WI38 (cell line): ENCODE results near the gene MDFI.

Experiments used
- H3K4me3 ChIP-seq: 2 replicates; pipeline ENCODE4 v1.5.1; 2011; ENCODE audit warnings: low read depth, mild to moderate bottlenecking, control low read depth, low read length
- CTCF ChIP-seq: IDR thresholded peaks from 2 replicates; pipeline ENCODE4 v1.5.1; 2012; ENCODE audit warnings: low read depth, mild to moderate bottlenecking, control low read depth, low read length

The MDFI gene

DNA sequence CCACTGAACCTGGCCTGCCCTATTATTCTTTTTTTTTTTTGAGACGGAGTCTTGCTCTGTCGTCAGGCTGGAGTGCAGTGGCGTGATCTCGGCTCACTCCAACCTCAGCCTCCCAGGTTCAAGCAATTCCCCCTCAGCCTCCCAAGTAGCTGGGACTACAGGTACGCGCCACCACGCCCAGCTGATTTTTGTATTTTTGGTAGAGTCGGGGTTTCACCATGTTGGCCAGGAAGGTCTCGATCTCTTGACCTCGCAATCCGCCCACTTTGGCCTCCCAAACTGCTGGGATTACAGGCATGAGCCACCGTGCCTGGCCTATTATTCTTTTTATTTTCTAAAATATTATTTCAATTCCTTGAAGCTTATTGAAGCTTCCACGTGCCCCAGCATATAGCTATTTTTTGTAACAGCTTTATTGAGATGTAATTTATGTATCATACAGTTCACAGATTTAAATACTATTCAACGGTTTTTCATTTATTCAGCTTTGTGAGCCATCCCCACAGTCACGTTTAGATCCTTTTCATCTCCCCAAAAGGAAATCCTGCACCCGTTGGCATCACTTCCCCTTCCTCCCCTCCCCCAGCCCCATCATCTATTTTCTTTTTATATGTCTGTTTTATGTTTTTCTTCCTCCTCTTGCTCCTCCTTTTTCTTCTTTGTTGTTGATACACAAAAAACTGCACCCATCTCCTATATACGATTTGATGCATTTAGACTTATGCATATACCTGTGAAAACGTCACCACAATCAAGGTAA lies 13.5 kb upstream of the MDFI start:
- no peak overlapping the region for H3K4me3 ChIP-seq
- no peak for TF ChIP-seq CTCF

- TF ChIP-seq CTCF, result no peak
- H3K4me3 ChIP-seq, result no peak overlapping the region
Observed at GRCh38 chr6:41625442-41625841, 12.8 kb upstream of the MDFI start.

DNA sequence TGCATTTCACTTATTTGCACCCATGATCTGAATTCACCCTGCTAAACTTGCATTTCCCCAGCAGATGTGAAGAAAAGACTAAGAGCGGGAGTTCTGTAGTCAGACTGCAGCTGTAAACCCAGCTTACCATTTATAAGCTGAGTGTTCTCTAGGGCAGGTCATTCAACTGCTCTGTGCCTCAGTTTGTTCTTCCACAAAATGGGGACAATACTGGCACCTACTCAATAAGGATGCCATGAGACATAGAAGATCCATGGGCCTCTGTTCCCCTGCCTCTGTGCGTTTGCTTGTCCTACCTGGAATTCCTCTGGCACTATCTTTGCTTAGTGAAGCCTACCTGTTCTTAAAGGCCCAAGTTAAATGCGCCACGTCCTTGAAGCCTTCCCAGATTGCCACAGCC lies 12.2 kb upstream of the MDFI start:
- no peak overlapping the region for H3K4me3 ChIP-seq
- no peak for TF ChIP-seq CTCF

GRCh38 chr6:41626917-41627316 lies 11.4 kb upstream of the MDFI start:
- no peak for TF ChIP-seq CTCF
- H3K4me3 ChIP-seq, result no peak overlapping the region

DNA sequence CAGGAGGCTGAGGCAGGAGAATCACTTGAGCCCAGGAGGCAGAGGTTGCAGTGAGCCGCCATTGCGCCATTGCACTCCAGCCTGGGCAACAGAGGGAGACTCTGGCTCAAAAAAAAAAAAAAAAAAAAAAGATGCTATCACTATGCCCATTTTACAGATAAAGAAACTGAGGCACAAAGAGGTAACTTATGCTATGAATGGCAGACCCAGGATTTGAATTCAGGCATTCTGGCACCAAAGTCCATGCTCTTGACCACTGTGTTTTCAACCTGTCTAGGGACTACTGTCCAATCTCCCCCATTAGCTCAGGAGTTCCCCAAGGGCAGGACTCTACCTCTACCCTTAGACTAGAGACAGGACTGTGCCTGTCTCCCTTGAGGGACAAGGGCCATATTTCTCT lies 9.1 kb upstream of the MDFI start:
- no peak for TF ChIP-seq CTCF
- no peak overlapping the region for H3K4me3 ChIP-seq

DNA sequence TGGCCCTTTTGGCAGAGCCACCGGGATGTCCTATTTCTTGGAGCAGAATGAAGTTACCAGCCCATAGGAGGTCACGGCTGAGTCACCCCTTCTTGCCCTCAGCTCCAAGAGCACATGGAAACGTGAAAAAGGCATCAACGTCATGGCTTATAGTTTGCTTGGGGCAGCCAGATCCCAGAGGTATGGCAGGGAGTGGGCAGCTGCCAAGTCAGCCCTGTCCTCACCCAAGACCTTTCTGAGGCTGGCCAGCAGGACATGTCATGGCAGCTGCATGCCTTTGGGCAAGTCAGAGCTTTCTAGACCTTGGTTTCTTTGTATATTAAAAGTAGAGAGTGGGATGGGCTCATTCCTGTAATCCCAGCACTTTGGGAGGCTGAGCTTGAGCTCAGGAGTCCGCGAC lies 8.2 kb upstream of the MDFI start:
- TF ChIP-seq CTCF, result no peak
- H3K4me3 ChIP-seq, result no peak overlapping the region

DNA sequence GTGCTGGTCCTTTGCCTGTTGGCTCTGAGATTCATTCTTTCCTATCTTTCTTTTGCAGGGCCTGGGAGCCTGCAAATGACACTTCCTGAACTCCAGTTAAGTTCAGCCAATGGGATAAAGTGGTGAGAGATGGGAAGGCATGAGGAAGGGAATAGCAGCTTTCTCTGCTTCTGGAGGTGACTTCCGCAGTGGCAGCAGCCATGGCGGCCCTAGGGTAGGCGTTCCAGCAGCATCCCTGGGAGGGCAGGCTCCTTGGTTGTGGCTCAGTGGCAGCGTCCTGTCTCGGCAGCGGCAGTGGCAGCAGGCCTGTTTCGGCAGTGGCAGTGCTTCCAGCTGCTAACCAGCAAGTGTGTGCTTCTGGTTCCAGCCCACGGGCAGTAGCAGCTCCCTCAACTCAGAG lies 7.3 kb upstream of the MDFI start:
- no peak for TF ChIP-seq CTCF
- H3K4me3 ChIP-seq, result no peak overlapping the region
